ENCODE results near the gene PDGFC. TPM values are rescaled to one million over a fixed set of nuclear protein-coding genes. Genes with fewer than 3 reads are reported as not detected.
A peak's percentile ranks its signal among the peaks of the same experiment; 100 is the strongest.

PDGFC gene
- total and polyA plus RNA-seq, 12 donors: 2.1 to 18.2 (median 14.8) TPM

DNA sequence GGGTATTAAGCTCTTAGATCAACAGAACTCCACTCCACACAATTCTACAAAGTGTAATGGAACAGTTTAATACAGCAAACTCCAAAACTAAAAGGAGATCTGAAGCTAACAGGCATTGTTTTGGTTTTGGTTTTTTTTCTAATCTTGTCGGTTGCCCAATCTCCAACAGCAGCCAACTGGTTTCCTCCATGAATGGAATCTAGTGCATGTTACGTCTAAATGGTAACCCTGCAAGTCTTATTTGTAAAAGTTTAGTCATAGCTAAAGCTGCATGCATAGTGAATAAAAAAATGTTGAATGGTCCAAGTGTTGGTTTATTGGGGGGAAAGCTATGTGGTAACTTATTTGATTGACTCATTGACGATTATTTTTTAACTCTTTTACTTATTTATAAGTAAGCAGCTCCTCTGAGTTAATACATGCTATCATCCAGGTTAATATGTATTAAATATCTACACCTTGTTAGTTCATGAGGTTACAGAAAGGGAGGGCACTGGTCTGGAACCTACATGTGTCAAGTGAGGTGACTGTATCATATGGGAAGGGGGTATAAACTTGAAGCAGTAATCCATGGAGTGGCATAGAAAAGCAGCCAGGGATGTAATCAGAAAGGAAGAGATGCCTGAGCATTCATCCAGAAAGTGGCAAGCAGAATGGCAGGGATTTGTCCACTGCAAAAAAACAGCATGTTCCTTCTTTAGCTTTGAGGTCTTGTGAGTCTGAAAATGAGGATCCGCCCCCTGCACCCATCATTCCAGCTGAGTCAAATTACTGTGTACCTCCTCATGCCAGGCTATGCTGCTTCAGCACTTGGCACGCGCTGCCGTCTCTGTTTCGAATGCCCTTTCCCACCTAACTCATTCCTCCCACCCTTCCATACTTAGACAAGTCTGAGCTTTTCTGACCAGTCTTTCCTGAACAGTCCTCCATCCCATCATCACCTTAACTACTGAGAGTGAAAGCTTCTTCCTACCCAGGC is 81.7 kb downstream of the PDGFC start:
- Histone ChIP-seq H3K27ac (peak overlapping the region in 1 of 10 donors; percentile 11), H3K27me3 (no peaks in the 10 kb centered on the region), H3K4me1 (peaks cover 0 to 16% (median 0%) of the 10 kb centered on the region in 9 donors), H3K36me3 (no peaks in the 10 kb centered on the region), H3K9me3 (peaks cover 0 to 4% (median 0%) of the 10 kb centered on the region in 11 donors), H3K4me3 (no peak overlapping the region)
- TF ChIP-seq, protein P1, sequence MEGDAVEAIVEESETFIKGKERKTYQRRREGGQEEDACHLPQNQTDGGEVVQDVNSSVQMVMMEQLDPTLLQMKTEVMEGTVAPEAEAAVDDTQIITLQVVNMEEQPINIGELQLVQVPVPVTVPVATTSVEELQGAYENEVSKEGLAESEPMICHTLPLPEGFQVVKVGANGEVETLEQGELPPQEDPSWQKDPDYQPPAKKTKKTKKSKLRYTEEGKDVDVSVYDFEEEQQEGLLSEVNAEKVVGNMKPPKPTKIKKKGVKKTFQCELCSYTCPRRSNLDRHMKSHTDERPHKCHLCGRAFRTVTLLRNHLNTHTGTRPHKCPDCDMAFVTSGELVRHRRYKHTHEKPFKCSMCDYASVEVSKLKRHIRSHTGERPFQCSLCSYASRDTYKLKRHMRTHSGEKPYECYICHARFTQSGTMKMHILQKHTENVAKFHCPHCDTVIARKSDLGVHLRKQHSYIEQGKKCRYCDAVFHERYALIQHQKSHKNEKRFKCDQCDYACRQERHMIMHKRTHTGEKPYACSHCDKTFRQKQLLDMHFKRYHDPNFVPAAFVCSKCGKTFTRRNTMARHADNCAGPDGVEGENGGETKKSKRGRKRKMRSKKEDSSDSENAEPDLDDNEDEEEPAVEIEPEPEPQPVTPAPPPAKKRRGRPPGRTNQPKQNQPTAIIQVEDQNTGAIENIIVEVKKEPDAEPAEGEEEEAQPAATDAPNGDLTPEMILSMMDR (IDR thresholded peaks at IDR 0.05): no peak
- peak; percentile 21 to 30 for DNase-seq
- 82 to 85% methylated on average over 8 of the region's 8 CpGs for WGBS, 2 donors
- intact Hi-C loops (cut with DNase I): no loop called here
- ATAC-seq: peak in 6 of 8 donors; percentile 17 to 71 (median 58)

DNA sequence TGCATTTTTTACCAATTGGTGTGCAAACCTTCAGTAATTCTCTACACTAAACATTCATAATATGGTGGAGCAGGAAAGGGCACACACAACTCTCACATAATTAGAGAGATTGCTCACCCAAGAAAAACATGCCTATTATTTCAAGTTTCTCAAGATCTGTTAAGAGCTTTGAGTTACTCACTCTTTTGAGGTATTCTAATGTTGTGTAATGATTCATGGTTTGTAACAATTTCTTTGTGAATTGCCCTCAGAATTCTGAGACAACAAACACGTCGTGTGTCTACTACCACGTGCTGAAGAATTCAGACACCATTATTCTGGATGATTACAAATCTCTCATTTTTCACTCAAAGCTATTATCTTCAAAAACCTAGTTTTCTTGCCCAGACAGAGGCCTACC is 82.8 kb downstream of the PDGFC start:
- WGBS, 2 donors: 86 to 93% methylated on average over 3 of the region's 3 CpGs
- H3K27me3 ChIP-seq: no peaks in the 10 kb centered on the region
- no peaks in the 10 kb centered on the region for H3K36me3 ChIP-seq
- H3K27ac ChIP-seq: no peak overlapping the region
- DNase-seq (no peak), ATAC-seq (no peak)
- H3K9me3 ChIP-seq: peaks cover 0 to 4% (median 0%) of the 10 kb centered on the region in 11 donors
- intact Hi-C loops (cut with DNase I): no loop called here
- peaks cover 0 to 16% (median 0%) of the 10 kb centered on the region in 9 donors for H3K4me1 ChIP-seq
- H3K4me3 ChIP-seq: no peak overlapping the region
- TF ChIP-seq, protein P1 (IDR thresholded peaks at IDR 0.05): no peak

DNA sequence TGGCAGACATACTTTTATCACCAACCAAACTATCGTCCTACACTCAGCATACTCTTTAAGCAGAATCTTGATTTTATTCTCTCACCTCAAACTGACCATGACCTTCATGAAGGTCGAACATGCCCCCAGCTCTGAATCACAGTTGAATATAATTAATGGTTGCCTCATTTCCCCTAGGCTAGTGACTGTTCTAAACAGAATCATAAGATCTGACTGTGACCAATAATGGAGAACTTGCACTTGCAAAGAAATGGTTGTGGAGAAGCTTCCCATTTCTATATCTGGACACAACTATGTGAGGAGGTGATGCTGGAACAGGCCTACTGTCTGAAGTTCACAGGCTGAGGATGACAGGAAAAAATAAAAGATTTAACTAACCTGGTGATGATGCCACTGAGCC is 85.1 kb downstream of the PDGFC start:
- H3K36me3 ChIP-seq: no peaks in the 10 kb centered on the region
- no peak for ATAC-seq
- TF ChIP-seq, protein P1 (IDR thresholded peaks at IDR 0.05): no peak
- intact Hi-C loops (cut with DNase I): no loop called here
- WGBS, 2 donors: 77 to 79% methylated on average over 2 of the region's 2 CpGs
- H3K27ac ChIP-seq: no peak overlapping the region
- peaks cover 0 to 11% (median 0%) of the 10 kb centered on the region in 9 donors for H3K4me1 ChIP-seq
- no peak for DNase-seq
- H3K27me3 ChIP-seq: no peaks in the 10 kb centered on the region
- H3K9me3 ChIP-seq: peaks cover 0 to 4% (median 0%) of the 10 kb centered on the region in 11 donors
- H3K4me3 ChIP-seq: no peak overlapping the region

DNA sequence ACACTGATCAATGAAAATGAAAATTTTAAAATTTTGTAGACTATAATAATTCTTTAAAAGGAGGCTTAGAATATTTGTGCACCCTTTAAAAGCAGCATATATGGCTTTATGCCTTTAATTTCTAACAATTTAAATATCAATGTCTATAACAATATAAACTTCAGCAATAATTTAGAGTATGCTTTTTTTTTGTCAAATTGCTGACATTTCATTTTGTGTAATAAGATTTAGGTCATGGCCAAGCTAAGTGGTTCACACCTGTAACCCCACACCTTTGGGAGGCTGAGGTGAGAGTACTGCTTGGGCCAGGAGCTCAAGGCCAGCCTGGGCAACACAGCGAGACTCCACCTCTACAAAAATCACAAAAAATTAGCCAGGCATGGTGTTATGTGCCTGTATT is 86.2 kb downstream of the PDGFC start:
- ATAC-seq: no peak
- intact Hi-C loops (cut with DNase I): no loop called here
- no peaks in the 10 kb centered on the region for H3K36me3 ChIP-seq
- peaks cover 0 to 7% (median 0%) of the 10 kb centered on the region in 11 donors for H3K9me3 ChIP-seq
- H3K4me3 ChIP-seq: no peak overlapping the region
- TF ChIP-seq, protein P1 (IDR thresholded peaks at IDR 0.05): no peak
- no peaks in the 10 kb centered on the region for H3K27me3 ChIP-seq
- WGBS, 2 donors: 87 to 98% methylated on average over 1 of the region's 1 CpG
- H3K27ac ChIP-seq: no peak overlapping the region
- peaks cover 0 to 11% (median 0%) of the 10 kb centered on the region in 9 donors for H3K4me1 ChIP-seq
- DNase-seq: no peak
